GM10266 (cell line): Measurements from ENCODE around the gene FEZF1.

Source experiments
- DNase-seq: peaks from one replicate; pipeline ENCODE4 v3.0.0; 2012; ENCODE audit errors: extremely low spot score
- TF ChIP-seq, protein P1 (sequence below): IDR thresholded peaks from 2 replicates; pipeline ENCODE4 v1.5.1; 2012; ENCODE audit warnings: mild to moderate bottlenecking, low read depth; ENCODE audit not compliant: control insufficient read depth, insufficient read depth; ENCODE audit errors: missing control alignments

FEZF1 gene

GRCh38 chr7:122339145-122339904, 34.8 kb upstream of the FEZF1 start:
- TF ChIP-seq, protein P1, sequence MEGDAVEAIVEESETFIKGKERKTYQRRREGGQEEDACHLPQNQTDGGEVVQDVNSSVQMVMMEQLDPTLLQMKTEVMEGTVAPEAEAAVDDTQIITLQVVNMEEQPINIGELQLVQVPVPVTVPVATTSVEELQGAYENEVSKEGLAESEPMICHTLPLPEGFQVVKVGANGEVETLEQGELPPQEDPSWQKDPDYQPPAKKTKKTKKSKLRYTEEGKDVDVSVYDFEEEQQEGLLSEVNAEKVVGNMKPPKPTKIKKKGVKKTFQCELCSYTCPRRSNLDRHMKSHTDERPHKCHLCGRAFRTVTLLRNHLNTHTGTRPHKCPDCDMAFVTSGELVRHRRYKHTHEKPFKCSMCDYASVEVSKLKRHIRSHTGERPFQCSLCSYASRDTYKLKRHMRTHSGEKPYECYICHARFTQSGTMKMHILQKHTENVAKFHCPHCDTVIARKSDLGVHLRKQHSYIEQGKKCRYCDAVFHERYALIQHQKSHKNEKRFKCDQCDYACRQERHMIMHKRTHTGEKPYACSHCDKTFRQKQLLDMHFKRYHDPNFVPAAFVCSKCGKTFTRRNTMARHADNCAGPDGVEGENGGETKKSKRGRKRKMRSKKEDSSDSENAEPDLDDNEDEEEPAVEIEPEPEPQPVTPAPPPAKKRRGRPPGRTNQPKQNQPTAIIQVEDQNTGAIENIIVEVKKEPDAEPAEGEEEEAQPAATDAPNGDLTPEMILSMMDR: no peak
- DNase-seq: no peak

DNA sequence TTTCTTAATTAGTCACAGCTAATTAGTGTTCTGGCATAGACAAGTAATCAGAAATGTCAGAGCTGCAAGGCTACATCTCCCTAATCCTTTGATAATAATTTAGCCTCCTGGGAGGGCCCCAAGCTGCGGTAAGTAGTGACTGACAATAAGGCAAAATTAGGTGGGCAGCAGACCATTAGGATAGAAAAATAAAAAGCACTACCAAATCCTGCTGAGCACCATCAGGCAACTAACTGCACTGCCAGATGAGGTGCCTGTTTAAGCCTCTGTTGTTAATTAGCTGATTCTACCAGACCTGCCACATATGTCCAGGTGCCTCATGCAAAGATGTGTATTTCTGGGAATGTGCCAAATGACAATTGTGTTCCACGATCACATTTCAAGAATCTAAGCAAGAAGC, 32.5 kb upstream of the FEZF1 start:
- TF ChIP-seq, protein P1: no peak
- no peak for DNase-seq

- TF ChIP-seq, protein P1: no peak
- DNase-seq: no peak
These were observed 24.7 kb upstream of the FEZF1 start for GRCh38 chr7:122329145-122329802.

- TF ChIP-seq, protein P1: no peak
- no peak for DNase-seq
These were observed 23.4 kb upstream of the FEZF1 start for GRCh38 chr7:122327969-122328368.

- DNase-seq: no peak
- TF ChIP-seq, protein P1: no peak
These were observed 12.2 kb upstream of the FEZF1 start for GRCh38 chr7:122316467-122317388.

DNA sequence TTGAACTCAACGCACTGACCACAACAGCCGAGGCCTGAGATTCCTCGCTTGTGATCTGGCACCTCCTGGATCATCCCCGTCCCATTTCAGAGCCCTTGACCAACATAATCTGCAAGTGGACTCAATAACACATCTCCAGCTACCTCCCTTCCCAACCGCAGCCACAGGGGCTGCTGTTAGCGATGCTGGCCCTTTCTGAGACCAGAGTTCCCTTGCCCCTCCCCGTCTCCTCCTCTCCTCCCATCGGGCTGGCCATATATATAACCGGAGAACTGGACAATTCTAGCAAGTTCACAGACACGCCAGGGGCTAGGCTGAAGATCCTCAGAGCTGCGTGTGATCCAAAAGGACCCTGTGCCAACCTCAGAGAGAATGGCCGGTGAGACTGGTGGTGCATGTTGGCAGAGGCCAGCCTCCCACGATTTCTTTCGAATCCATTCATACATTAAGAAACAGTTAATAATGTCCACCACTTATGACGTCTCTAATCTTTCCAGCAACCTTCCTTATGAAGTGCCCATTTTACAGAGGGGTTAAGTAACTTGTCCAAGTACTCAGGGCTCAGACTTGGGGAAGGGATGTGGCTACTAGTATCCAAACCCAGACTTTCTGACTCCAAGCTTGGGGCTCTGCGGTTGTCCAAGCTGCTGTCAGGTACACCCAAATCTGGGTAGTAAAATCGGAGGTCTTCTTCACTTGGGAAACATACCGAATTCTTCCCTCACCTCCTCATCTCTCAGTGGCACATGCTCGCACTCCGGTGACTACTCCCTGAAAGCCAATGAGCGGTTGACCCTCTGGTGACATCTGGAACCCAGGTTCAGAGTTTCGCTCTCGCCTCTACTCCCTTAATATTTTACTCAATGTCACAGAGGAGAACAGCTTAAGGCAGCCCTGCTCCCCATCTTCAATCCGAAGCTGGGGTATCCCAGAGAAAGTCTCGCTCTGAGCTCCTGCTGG, 11.2 kb upstream of the FEZF1 start:
- TF ChIP-seq, protein P1: no peak
- no peak for DNase-seq
